ENCODE results near the gene MPRIP. TPM values are rescaled to one million over a fixed set of nuclear protein-coding genes. Genes with fewer than 3 reads are reported as not detected.
"Not testable (repeated sequence)": the region's sequence is repeated elsewhere in the genome, so short reads cannot be mapped to it uniquely, and the experiment has no call there.

The MPRIP gene
- polyA plus RNA-seq, 1 donor from 2014 or later = 14.4 TPM

GRCh38 chr17:17007891-17008290 is 34.4 kb upstream of the MPRIP start:
- not testable (repeated sequence) for H3K36me3 Mint-ChIP-seq, H3K4me3 Mint-ChIP-seq, H3K27ac Mint-ChIP-seq, H3K4me1 Mint-ChIP-seq, H3K9me3 Mint-ChIP-seq, H3K27me3 Mint-ChIP-seq

GRCh38 chr17:17008621-17009397 is 33.4 kb upstream of the MPRIP start:
- not testable (repeated sequence) for H3K4me3 Mint-ChIP-seq, H3K36me3 Mint-ChIP-seq, H3K4me1 Mint-ChIP-seq, H3K27me3 Mint-ChIP-seq, H3K27ac Mint-ChIP-seq, H3K9me3 Mint-ChIP-seq

GRCh38 chr17:17009972-17010371 is 32.3 kb upstream of the MPRIP start:
- not testable (repeated sequence) for H3K9me3 Mint-ChIP-seq, H3K4me1 Mint-ChIP-seq, H3K27ac Mint-ChIP-seq, H3K4me3 Mint-ChIP-seq, H3K27me3 Mint-ChIP-seq, H3K36me3 Mint-ChIP-seq

GRCh38 chr17:17010545-17011034 is 31.7 kb upstream of the MPRIP start:
- H3K27me3 Mint-ChIP-seq = not testable (repeated sequence)

GRCh38 chr17:17011043-17011907 is 31.0 kb upstream of the MPRIP start:
- not testable (repeated sequence) for H3K9me3 Mint-ChIP-seq, H3K36me3 Mint-ChIP-seq, H3K27ac Mint-ChIP-seq, H3K4me1 Mint-ChIP-seq, H3K27me3 Mint-ChIP-seq, H3K4me3 Mint-ChIP-seq

More at GRCh38 chr17:17010545-17011034, 31.7 kb upstream of the MPRIP start:
- H3K9me3 Mint-ChIP-seq, H3K36me3 Mint-ChIP-seq, H3K27ac Mint-ChIP-seq, H3K4me3 Mint-ChIP-seq, H3K4me1 Mint-ChIP-seq: not testable (repeated sequence)

GRCh38 chr17:17013828-17014747 is 28.2 kb upstream of the MPRIP start:
- not testable (repeated sequence) for H3K27me3 Mint-ChIP-seq, H3K4me1 Mint-ChIP-seq, H3K9me3 Mint-ChIP-seq, H3K4me3 Mint-ChIP-seq, H3K36me3 Mint-ChIP-seq, H3K27ac Mint-ChIP-seq

- H3K27ac Mint-ChIP-seq = peak overlapping the region in 1 of 3 donors; percentile 50
- not testable (repeated sequence) for H3K4me1 Mint-ChIP-seq, H3K36me3 Mint-ChIP-seq, H3K4me3 Mint-ChIP-seq, H3K27me3 Mint-ChIP-seq, H3K9me3 Mint-ChIP-seq
Measured at GRCh38 chr17:17014748-17015124, 27.5 kb upstream of the MPRIP start.

- no peaks in the 10 kb centered on the region for H3K36me3 Mint-ChIP-seq
- H3K27ac Mint-ChIP-seq = peak overlapping the region in 1 of 3 donors; percentile 50
Measured at GRCh38 chr17:17015230-17015629, 27.0 kb upstream of the MPRIP start.

GRCh38 chr17:17016199-17017197 is 25.8 kb upstream of the MPRIP start:
- not testable (repeated sequence) for H3K9me3 Mint-ChIP-seq, H3K4me1 Mint-ChIP-seq, H3K4me3 Mint-ChIP-seq, H3K27me3 Mint-ChIP-seq, H3K36me3 Mint-ChIP-seq
- peak overlapping the region in 1 of 3 donors; percentile 31 for H3K27ac Mint-ChIP-seq

More at GRCh38 chr17:17015230-17015629, 27.0 kb upstream of the MPRIP start:
- Mint-ChIP-seq H3K27me3 (no peaks in the 10 kb centered on the region), H3K9me3 (peaks cover 0 to 4% (median 0%) of the 10 kb centered on the region in 3 donors), H3K4me3 (no peak overlapping the region), H3K4me1 (peaks cover 7 to 9% (median 8%) of the 10 kb centered on the region in 3 donors)

GRCh38 chr17:17017343-17018014 is 24.8 kb upstream of the MPRIP start:
- Mint-ChIP-seq H3K27me3 (no peaks in the 10 kb centered on the region), H3K9me3 (peaks cover 0 to 4% (median 0%) of the 10 kb centered on the region in 3 donors)

GRCh38 chr17:17018021-17018441 is 24.2 kb upstream of the MPRIP start:
- no peaks in the 10 kb centered on the region for H3K36me3 Mint-ChIP-seq
- H3K4me3 Mint-ChIP-seq = peak overlapping the region in 1 of 4 donors; percentile 70
- peak overlapping the region in 1 of 3 donors; percentile 27 for H3K27ac Mint-ChIP-seq
- peaks cover 0 to 4% (median 0%) of the 10 kb centered on the region in 3 donors for H3K9me3 Mint-ChIP-seq
- no peaks in the 10 kb centered on the region for H3K27me3 Mint-ChIP-seq
- peaks cover 7 to 9% (median 8%) of the 10 kb centered on the region in 3 donors for H3K4me1 Mint-ChIP-seq

More at GRCh38 chr17:17017343-17018014, 24.8 kb upstream of the MPRIP start:
- Mint-ChIP-seq H3K27ac (peak overlapping the region in 1 of 3 donors; percentile 27), H3K36me3 (no peaks in the 10 kb centered on the region), H3K4me1 (peaks cover 7 to 9% (median 8%) of the 10 kb centered on the region in 3 donors), H3K4me3 (peak overlapping the region in 1 of 4 donors; percentile 76)

GRCh38 chr17:17018612-17019429 is 23.4 kb upstream of the MPRIP start:
- H3K36me3 Mint-ChIP-seq = no peaks in the 10 kb centered on the region
- H3K4me1 Mint-ChIP-seq = peaks cover 7 to 9% (median 8%) of the 10 kb centered on the region in 3 donors
- peak overlapping the region in 2 of 3 donors; percentile 39 to 77 for H3K27ac Mint-ChIP-seq
- H3K4me3 Mint-ChIP-seq = no peak overlapping the region
- H3K9me3 Mint-ChIP-seq = peaks cover 0 to 4% (median 0%) of the 10 kb centered on the region in 3 donors
- no peaks in the 10 kb centered on the region for H3K27me3 Mint-ChIP-seq

- H3K27ac Mint-ChIP-seq = no peak overlapping the region
- peaks cover 7 to 9% (median 8%) of the 10 kb centered on the region in 3 donors for H3K4me1 Mint-ChIP-seq
Measured at GRCh38 chr17:17019430-17019762, 22.9 kb upstream of the MPRIP start.

More at GRCh38 chr17:17019430-17019762, 22.9 kb upstream of the MPRIP start:
- Mint-ChIP-seq H3K4me3 (no peak overlapping the region), H3K27me3 (no peaks in the 10 kb centered on the region), H3K9me3 (peaks cover 0 to 4% (median 0%) of the 10 kb centered on the region in 3 donors), H3K36me3 (no peaks in the 10 kb centered on the region)

Measured in IgD-negative memory B cell (primary cell).